ENCODE results near the gene PRM1.
A peak's percentile ranks its signal among the peaks of the same experiment; 100 is the strongest.

The PRM1 gene, protein sequence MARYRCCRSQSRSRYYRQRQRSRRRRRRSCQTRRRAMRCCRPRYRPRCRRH

DNA sequence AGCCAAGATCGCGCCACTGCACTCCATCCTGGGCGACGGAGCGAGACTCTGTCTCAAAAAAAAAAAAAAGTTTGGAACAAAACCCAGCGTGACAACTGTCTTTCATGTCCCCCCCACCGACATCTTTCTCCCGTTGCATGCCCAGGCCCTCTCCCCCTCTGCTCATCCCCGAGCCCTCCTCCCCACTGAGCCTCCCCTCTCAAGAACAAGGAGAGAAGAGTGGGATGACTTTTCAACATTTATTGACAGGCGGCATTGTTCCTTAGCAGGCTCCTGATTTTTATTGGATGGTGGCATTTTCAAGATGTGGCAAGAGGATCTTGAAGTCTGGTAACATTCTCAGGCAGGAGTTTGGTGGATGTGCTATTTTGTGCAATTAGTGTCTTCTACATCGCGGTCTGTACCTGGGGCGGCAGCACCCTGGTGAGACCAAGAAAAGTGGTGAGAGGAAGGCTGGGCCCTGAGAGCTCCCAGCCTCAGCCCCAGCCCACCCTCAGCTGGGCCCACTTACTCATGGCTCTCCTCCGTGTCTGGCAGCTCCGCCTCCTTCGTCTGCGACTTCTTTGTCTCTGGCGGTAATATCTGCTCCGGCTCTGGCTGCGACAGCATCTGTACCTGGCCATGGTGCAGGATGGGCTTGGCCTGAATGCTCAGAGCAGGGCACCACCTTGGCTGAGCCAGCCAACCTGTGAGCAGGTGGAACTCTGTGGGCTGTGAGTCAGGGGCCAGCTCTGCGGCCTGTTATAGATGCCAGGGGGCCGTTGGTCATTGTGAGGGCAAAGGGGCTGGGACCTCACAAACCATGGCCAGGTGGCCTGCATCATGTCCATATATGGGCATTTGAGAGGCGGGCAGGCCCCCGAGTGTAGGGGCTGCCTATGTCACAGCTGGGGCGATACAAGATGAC lies at the start of gene PRM1:
Gene PRM1, minus strand, starts transcription at position 715 of the 907 bp plus-strand sequence. Its CDS starts 92 bp downstream, at position 623.
- no peak for DNase-seq

DNA sequence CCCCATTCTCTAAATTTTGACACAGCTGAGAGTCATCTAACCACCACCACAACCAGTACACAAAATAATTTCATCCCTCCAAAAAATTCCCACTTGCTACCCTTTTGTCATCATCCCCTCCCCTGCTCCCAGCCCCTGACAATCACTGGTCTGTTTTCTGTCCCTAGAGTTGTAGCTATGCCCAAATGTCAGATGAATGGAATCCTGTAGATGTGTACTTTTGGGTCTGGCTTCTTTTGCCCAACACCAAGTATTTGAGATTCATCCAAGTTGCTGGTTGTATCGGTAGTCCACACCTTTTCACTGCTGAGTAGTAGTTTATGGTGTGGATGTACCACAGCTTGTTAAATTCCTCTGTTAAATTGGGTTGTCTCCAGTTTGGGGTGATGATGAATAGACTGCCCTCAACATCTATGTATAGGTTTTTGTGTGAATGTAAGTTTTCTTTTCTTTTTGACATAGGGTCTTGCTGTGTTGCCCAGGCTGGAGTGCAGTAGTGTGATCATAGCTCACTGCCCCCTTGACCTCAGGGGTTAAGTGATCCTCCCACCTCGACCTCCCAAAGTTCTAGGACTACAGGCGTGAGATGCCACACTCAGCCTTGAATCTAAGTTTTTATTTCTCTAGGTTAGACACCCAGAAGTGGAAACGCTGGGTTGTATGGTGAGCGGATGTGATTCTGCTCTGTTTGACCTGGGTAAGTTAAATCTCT lies 49.6 kb upstream of the PRM1 start:
- DNase-seq = no peak

DNA sequence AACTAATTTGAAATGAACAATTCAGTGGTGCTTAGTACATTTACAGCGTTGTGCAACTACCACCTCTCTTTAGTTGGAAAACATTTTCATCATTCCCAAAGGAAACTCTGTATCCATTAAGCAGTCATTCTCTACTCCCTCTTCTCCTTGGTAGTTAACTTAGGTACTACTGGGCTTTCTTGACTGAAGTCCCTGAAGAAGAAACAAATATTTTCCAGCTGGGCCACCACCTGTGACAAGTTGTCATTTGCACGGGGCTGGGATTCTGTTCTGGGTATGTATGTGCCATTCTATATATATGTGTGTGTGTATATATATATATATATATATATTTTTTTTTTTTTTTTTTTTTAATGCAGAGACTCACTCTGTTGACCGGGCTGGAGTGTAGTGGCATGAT lies 48.8 kb upstream of the PRM1 start:
- DNase-seq = no peak

DNA sequence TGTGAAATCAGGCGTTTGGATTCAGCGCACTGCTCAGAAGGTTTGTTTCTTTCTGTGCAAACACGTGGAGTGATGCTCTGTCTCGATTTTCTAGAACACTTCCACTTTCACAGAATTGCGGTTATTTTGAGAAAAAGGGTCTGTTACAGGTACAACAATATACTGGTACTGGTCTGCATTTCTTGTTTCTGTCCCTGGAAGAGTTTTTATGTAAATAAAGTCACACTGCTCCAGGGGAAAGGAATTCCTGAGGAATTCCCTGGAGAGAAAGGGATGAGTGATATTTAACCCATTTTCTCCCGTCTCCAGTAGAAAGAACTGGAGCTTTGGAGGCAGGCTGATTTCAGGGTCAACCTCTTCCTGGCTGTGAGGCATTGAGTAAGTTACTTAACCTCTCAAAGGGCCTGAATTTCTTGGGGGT lies 48.0 kb upstream of the PRM1 start:
- no peak for DNase-seq

DNA sequence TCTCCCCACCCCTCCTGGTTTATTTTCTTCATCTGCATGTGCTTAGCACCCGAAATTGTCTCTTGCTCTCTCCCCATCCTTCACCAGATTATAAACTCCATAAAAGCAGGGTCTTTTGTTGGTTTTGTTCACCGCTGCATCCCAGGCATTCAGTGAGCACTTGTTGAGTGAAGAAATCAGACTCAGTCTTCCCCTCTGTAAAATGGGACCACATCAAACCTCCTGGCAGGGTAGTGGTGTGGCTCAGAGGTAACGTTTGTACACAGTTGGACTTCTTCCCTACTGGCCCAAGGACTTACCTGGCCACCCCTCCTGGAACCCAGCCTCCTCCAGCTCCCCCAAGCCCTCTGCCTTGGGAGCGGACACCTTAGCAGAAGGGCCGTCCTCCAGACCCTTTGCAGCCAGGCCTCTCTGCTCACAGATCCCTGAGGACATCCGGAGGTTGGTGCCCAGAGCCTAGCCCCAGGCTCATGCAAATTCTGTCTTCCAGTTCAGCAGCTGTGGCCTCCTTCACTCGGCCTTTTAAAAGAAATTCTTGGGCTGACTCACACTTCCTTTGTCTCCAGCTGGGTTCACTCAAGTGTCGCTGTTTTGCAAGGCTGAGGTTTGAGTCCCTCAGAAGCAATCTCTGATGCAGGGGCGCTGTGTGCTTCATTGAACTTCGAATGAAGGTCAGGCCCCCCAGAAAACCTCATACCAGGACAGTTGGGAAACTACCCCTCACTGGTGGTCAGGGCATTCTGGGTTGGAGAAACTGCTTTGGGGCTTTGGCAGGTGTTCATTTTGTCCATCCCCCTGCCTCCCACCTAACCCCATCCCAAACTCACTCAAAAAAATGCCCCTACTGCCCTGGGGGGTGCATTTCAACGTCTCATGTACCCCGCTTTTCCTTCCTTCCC lies 47.3 kb upstream of the PRM1 start:
- no peak for DNase-seq

DNA sequence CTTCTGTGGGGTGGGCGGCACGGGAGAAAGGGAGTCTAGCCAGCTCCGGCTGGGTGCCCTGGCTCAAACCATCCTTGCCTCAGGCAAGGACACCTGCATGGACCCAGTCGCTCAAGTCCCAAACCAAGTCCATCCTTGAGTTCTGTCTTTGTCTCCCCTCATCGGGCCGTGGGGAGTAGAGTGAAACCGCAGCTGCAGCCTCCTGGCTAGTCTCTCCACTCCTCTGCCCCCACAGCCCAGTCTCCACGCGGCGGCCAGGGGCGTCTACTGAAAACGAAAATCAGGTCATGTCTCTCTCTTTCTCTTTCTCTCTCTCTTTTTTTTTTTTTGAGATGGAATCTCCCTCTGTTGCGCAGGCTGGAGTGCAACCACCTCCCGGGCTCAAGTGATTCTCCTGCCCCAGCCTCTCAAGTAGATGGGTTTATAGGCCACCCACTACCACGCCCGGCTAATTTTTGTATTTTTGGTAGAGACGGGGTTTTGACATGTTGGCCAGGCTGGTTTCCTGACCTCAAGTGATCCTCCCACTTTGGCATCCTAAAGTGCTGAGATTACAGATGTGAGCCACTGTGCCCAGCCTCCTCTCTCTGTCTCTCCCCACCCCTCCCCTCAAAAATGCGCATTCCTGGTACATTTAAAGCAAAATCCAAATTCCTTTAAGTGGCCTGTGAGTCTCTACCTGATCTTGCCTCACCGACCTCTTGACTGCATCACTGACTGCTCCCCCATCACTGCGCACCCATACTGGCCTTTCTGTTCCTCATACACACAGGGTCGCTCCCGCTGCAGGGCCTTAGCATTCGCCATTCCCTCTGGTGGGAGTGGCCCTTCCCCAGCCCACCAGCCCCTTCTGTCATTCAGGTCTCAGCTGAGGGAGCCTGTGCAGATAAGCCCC lies 46.4 kb upstream of the PRM1 start:
- no peak for DNase-seq

DNA sequence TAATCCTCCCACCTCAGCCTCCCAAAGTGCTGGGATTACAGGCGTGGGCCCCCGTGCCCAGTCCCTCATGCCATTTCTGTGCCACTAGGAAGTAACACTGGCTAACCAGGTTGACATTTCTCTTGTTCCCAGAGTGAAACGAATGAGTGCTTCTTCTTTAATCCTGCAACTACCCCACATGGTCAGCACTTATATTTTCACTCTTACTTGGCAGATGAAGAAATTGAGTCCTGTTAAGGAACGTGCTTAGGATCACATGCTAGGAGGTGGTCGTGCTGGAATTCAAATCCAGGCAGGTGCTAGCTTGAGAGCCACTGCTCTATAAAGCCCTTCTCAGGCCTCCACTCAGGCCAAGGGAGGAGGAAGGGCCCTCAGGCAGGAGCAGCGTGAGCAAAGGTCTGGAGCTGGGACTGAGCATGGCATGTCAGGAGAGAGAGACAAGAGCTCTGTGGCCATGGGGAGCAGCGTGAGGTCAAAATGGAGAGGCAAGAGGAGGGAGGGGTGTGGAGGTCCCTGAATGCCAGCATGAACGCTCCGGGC lies 45.7 kb upstream of the PRM1 start:
- DNase-seq = no peak

DNA sequence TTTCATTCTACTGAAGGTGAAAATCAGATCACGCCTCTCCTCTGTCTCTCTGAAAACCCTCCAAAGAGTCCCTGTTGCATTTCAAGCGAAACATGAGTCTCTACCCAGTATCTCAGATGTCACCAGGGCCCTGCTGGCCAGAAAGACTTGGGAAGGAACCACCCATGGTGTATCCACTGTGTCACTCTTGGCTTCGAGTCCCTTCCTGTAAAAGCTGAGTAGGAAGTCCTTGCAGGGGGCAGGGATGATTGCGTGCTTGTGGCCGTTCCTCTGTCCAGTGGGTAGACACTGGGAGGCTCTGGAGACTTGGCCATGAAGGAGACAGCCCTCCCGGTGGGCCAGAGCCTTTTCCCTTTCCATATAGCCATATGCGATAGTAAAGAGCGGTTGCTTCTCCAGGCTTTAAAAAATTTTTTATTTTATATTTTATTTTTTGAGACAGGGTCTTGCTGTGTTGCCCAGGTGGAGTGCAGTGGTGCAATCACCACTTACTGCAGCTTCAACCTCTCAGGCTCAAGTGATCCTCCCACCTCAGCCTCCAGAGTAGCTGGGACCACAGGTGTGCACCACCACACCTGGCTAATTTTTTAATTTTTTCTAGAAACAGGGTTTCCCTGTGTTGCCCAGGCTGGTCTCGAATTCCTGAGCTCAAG lies 45.1 kb upstream of the PRM1 start:
- no peak for DNase-seq

DNA sequence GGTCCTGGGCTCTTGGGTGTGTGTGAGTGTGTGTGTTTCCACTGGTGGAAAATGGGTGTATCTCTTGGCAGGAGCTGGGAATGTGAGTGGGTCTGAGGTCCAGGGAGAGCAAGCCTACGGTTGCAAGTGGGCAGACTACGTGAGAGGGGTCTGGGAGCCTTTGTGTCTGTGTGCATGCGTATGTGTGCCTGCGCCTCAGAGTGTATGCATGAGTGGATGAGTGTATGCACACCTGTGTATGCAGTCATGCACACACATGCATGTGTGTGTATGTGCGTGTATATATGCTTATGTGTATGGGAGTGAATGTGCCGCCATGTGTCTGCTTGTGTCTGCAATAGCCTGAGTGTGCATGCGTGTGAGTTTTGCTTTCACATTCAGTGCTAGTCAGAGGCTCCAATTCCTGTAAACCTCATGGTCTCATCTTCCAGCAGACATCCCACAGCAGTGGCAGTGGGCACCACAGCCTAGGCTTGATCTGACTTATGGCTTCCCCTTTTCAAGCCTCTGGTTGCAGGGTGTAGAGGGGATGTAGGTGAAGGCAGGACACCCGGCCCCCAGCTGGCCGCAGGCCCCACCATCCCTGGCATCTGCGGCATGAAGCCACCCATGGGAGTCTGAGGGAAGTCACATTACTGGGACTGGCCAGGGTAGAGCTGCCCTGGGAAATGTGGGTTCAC lies 44.4 kb upstream of the PRM1 start:
- DNase-seq = no peak

DNA sequence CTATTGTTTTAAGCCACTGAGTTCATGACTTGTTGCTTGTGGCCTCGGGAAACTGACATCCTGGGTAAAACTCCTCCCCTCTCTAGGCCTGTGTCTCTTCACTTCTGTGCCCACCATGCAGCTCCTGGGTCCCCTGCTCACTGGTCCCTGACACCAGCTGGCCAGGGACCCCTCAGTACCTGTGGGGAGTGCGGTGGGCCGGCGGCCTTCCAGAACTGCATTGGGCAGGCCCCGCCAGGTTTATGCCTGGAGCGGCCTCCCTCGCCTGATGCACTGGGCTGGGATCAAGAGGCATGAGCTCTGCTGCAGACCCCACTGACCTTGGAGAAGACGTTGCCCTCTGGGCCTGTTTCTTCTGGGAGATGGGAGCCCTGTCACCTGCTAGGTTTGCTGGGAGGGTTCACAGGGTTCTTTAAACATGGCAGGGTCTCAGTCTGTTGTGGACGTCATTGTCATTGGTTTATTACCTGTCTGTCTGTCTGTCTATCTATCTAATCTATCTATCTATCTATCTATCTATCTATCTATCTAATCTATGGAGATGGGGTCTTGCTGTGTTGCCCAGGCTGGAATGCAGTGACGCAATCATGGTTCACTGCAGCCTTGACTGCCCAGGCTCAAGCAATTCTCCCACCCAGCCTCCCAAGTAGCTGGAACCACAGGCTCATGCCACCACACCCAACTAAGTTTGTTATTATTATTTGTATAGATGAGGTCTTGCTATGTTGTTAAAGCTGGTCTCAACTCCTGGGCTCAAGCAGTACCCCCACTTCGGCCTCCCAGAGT lies 42.6 kb upstream of the PRM1 start:
- DNase-seq = no peak

DNA sequence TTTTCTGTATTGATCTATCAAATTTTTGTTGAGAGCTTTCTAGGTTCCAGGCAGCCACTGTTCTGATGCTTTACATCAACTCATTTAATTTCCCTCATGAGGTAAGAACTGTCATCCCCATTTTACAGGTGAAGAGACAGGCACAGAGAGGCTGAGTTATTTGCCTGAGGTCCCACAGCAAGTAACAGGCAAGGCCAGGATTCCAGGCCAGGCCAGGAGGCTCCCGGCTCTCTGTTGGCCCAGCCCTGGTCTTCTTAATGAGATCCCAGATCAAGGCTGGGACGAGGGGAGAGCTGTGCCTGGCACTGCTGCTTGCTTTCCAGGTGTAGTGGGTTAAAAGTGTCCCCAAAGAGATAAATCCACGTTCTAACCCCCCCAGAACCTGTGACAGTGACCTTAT lies 41.7 kb upstream of the PRM1 start:
- DNase-seq = no peak

DNA sequence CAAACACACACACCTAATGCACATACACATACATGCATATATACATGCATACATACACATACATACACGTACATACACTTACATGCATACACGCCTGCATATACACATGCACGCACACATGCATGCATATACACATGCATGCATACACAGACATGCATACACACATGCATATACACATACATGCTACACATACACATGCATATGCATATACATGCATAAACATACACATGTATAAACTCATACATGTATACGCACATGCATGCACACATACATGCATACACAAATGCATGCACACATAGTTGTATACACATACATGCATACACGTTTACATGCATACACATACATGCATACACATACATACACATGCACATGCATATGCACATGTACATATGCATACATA lies 40.5 kb upstream of the PRM1 start:
- no peak for DNase-seq

DNA sequence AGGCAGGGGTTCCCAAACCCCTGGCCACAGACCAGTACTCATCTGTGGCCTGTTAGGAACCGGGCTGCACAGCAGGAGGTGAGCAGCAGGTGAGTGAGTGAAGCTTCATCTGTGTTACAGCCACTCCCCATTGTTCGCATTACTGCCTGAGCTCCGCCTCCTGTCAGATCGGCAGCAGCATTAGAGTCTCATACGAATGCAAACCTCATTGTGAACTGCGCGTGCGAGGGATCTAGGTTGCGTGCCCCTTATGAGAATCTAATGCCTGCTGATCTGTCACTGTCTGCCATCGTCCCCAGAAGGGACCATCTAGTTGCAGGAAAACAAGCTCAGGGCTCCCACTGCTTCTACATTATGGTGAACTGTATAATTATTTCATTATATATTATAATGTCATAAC lies 39.0 kb upstream of the PRM1 start:
- DNase-seq = no peak

DNA sequence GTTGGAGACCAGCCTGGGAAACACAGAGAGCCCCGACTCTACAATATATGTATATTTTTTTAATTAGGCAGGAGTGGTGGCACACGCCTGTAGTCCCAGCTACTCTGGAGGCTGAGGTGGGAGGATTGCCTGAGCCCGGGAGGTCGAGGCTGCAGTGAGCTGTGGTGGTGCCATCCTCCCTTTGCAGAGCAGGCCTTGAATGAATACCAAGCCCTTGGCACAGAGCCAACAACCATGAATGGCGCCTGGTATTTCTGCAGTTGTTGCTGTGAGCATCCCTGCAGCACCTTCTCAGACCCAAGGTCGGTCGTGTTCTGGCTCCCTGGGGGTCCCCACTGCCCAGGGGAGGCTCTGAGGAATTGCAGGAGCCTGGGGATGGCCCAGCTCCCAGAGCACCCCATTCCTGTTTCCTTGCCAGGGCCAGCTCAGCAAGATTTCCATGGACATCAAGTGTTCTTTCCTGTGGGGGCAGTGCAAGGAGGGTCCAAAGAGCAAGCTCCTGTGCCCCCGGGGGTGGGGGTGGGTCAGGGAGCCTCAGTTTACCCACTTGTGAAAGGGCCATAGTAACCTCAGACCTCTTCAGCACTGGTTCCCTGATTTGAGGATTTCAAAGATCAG lies 38.5 kb upstream of the PRM1 start:
- peak; percentile 24 for DNase-seq

DNA sequence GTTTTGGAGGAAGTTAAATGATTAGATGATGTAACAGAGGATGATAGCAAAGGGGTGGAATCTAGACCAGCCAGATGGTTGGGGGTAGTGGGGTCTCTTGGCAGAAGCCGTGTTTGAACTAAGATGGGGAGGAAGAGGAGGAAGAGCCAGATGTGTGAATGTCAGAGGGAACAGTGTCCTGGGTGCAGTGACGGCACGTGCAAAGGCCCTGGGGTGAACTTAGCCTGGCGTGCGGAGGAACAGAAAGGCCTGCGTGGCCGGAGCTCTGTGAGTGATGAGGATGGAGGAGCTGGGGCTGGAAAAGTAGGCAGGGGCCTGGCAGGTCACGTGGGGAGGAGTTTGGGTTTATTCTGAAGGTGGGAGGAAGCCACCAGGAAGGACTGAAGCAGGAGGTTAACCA lies 37.7 kb upstream of the PRM1 start:
- DNase-seq = no peak

DNA sequence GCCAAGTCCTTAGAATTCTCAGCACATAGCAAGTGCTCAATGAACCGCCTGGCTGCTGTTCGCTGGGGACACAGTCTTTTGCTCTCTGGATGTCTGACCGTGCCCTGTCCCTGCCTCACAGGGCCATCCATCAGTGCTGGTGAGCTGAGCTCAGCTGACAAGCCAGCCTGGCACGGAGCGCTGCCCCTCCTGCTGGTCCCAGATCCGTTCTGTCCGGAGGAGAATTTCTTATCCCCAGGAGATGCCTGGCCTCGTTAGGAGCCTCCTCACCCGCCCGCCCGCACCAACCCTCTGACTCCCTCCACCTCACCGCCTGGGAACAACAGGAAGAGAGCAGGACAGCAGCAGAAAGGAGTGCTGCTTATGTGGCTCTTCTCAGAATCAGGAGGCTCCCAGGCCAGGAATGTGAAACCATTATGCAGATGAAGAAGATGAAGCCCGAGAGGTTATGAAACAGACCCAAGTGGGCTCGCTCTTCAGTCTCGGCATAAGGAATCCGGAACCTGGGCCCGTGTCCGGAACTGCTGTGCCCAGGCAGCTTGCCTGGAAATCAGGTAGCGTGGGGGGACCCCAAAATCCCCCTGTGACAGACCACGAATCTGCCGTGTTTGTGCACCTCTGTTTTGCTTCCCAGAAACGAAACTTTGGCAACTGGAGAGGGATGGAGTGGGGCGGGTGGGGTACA lies 35.3 kb upstream of the PRM1 start:
- DNase-seq = no peak

DNA sequence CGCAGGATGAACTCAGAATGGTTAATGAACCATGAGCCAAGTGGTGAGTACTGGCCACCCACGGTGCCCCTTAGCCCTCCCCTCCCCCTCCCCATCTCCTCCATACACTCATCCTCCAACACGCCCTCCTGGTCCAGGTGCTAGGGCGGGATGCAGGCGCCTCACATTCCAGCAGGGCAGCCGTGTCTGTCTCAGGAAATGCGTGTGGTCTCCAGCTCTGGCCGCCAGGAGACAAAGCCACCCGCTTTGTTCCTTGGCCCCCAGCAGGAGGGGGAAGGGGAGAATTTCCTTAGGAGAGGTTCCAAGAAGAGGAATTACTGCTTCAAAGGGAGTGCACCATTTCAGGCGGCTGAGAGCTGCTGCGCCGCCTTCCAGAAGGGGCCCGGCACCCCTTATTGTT lies 34.4 kb upstream of the PRM1 start:
- no peak for DNase-seq

DNA sequence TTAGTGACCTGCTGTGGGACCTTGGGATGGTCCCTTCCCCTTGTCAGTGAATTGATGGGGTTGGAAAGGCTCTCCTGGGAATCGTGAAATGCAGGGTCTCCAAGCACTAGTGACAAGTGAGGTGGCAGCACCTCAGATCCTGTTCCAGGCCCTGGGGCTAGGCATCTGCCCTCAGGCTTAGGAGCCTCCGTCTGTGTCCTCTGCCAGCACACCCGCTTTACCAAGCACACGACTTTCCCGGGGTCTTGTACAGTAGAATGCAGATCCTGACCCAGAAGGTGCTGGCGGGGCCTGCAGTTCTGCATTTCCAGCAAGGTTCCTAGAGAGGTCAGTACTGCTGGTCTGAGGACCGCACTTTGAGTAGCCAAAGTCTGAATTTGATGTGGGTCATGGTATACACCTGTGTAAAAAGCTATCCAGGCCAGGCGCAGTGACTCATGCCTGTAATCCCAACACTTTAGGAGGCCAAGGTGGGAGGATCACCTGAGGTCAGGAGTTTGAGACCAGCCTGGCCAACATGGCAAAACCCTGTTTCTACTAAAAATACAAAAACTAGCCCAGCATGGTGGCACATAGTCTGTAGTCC lies 33.3 kb upstream of the PRM1 start:
- DNase-seq = no peak
